Gastrocnemius medialis (tissue), 4 donors: ENCODE data around the gene POPDC2.

Experiments
- CTCF ChIP-seq, 5 experiments: fragments of 450-650 bp in 3 of 5; fragments of 200-600 bp in 2 of 5; sonication (generic) in 2 of 5; IDR thresholded peaks in 4 of 5; conservative IDR thresholded peaks in 1 of 5; 1 replicate in 4 of 5; 2 replicates in 1 of 5; pipeline ENCODE4 v1.5.1; 2016 to 2019; ENCODE audit warnings: antibody characterized with exemption in 5 of 5, mild to moderate bottlenecking in 3 of 5, moderate library complexity in 3 of 5
- POLR2A ChIP-seq, 2 donors: fragments of 450-650 bp; IDR thresholded peaks; one replicate each; pipeline ENCODE4 v1.6.1; 2017; ENCODE audit warnings: antibody characterized with exemption in 2 of 2, mild to moderate bottlenecking in 2 of 2, moderate library complexity in 2 of 2

GRCh38 chr3:119620899-119621298 is 39.5 kb downstream of the POPDC2 start:
- TF ChIP-seq CTCF (IDR thresholded peaks at IDR 0.05 in 4 of 5, conservative IDR thresholded peaks at IDR 0.05 in 1 of 5) (no peak), POLR2A (IDR thresholded peaks at IDR 0.05) (peak in 1 of 2 donors; percentile 62)
